HepG2 (cell line): ENCODE results near the gene RPS14. TPM values are rescaled to one million over a fixed set of nuclear protein-coding genes. Genes with fewer than 3 reads are reported as not detected.

Experiments
- ATAC-seq: fragments of 200-7000 bp; cut with Tn5 transposase; 3 replicates; pipeline ENCODE4 v1.9.1; 2020; ENCODE audit warnings: mild to moderate bottlenecking, moderate library complexity
- BruUV-seq: library from RNA; stranded (reverse); fragments of 400-500 nt; replicated peaks from 2 replicates; lab custom pipeline; 2021; lab: Mats Ljungman, UMichigan
- CTCF ChIA-PET: fragments of 300-600 bp; formaldehyde crosslinking; extraction: SDS; loops from one replicate; lab custom pipeline; 2021; ENCODE audit warnings: low total read pairs, inconsistent platforms, low intra/inter-chr PET ratio; lab: Yijun Ruan, JAX
- POLR2A ChIA-PET: fragments of 350-600 bp; sonication (Branson Sonifier 250); formaldehyde crosslinking; loops from one replicate; lab custom pipeline; 2020; ENCODE audit warnings: antibody characterized with exemption, inconsistent platforms; lab: Yijun Ruan, JAX
- DNase-seq: peaks from one replicate; pipeline ENCODE4 v3.0.0-alpha.2; 2015; ENCODE audit warnings: low spot score
- FAIRE-seq: peaks from 3 replicates; lab custom pipeline; 2011; peaks lifted over from hg19 to GRCh38; lab: Jason Lieb, UNC
- H2AFZ ChIP-seq: one replicate; pipeline ENCODE4 v1.6.1; 2011; ENCODE audit warnings: low read length, inconsistent platforms
- H3K27ac ChIP-seq: fragments of 300-600 bp; 3 replicates; pipeline ENCODE4 v1.8.0; 2011; ENCODE audit warnings: mixed run types, mild to moderate bottlenecking, mixed read lengths, low read length, inconsistent platforms; ENCODE audit not compliant: insufficient read depth; ENCODE audit errors: extremely low read length
- H3K27me3 ChIP-seq, 2 experiments: fragments of 200-600 bp in 1 of 2; 2 replicates in 1 of 2; 3 replicates in 1 of 2; pipeline versions ENCODE4 v1.6.0 to v1.8.0; 2011; ENCODE audit warnings: low read length in 2 of 2, mild to moderate bottlenecking in 2 of 2, moderate library complexity in 2 of 2, inconsistent platforms in 1 of 2; ENCODE audit not compliant: insufficient read depth in 2 of 2, control insufficient read depth in 1 of 2
- H3K36me3 ChIP-seq, 2 experiments: fragments of 200-600 bp in 1 of 2; replicated peaks in 1 of 2; 2 replicates in 1 of 2; 3 replicates in 1 of 2; pipeline versions ENCODE4 v1.5.1 to v1.8.0; 2011; ENCODE audit warnings: low read length in 2 of 2, inconsistent platforms in 1 of 2; ENCODE audit not compliant: insufficient read depth in 2 of 2, control insufficient read depth in 1 of 2
- H3K4me1 ChIP-seq: 2 replicates; pipeline ENCODE4 v1.5.1; 2012; ENCODE audit warnings: low read length, inconsistent platforms; ENCODE audit not compliant: insufficient read depth
- H3K4me2 ChIP-seq: 2 replicates; pipeline ENCODE4 v1.6.0; 2011; ENCODE audit warnings: low read depth, low read length, inconsistent platforms
- H3K4me3 ChIP-seq, 3 experiments: fragments of 200-600 bp in 1 of 3; sonication (generic), shearing (Covaris generic) in 1 of 3; replicated peaks in 1 of 3; 2 replicates each; pipeline ENCODE4 v1.5.1; 2011 to 2016; ENCODE audit warnings: low read length in 3 of 3, inconsistent platforms in 2 of 3, low read depth in 2 of 3, mild to moderate bottlenecking in 2 of 3, control low read depth in 1 of 3, mixed read lengths in 1 of 3; ENCODE audit not compliant: insufficient read depth in 1 of 3
- H3K79me2 ChIP-seq: one replicate; pipeline ENCODE4 v1.6.1; 2011; ENCODE audit warnings: low read length, inconsistent platforms; ENCODE audit not compliant: insufficient read depth
- H3K9ac ChIP-seq: 2 replicates; pipeline ENCODE4 v1.6.0; 2011; ENCODE audit warnings: mild to moderate bottlenecking, low read depth, low read length, inconsistent platforms; ENCODE audit not compliant: insufficient read depth
- H3K9me3 ChIP-seq: 2 replicates; pipeline ENCODE4 v1.5.1; 2012; ENCODE audit warnings: mild to moderate bottlenecking, low read length
- H4K20me1 ChIP-seq: 2 replicates; pipeline ENCODE4 v1.6.0; 2011; ENCODE audit warnings: inconsistent platforms, mild to moderate bottlenecking, low read length, moderate library complexity; ENCODE audit not compliant: insufficient read depth
- HES4 ChIP-seq: sonication (generic); formaldehyde crosslinking; IDR thresholded peaks from 2 replicates; pipeline ENCODE4 v1.9.0; 2021; ENCODE audit warnings: mild to moderate bottlenecking, missing genetic modification reagents, borderline replicate concordance
- MBD4 ChIP-seq: IDR thresholded peaks from 2 replicates; pipeline ENCODE4 v1.6.1; 2012; ENCODE audit warnings: low read length, inconsistent platforms, borderline replicate concordance
- RFXAP ChIP-seq: sonication (generic); formaldehyde crosslinking; IDR thresholded peaks from 2 replicates; pipeline ENCODE4 v1.4.0; 2020; ENCODE audit warnings: missing genetic modification reagents, borderline replicate concordance
- TBP ChIP-seq: sonication (generic); formaldehyde crosslinking; IDR thresholded peaks from 2 replicates; pipeline ENCODE4 v1.5.0; 2020; ENCODE audit warnings: missing genetic modification reagents
- ZBTB21 ChIP-seq: sonication (generic); formaldehyde crosslinking; IDR thresholded peaks from 2 replicates; pipeline ENCODE4 v1.4.0; 2020; ENCODE audit warnings: missing genetic modification reagents
- ZFP36L1 ChIP-seq: sonication (generic); formaldehyde crosslinking; IDR thresholded peaks from 2 replicates; pipeline ENCODE4 v1.8.0; 2022; ENCODE audit warnings: mild to moderate bottlenecking, missing genetic modification reagents, moderate library complexity
- ZNF570 ChIP-seq: sonication (generic); formaldehyde crosslinking; IDR thresholded peaks from 2 replicates; pipeline ENCODE4 v1.4.0; 2020; ENCODE audit warnings: mild to moderate bottlenecking, missing genetic modification reagents, borderline replicate concordance
- ZNF878 ChIP-seq: sonication (generic); formaldehyde crosslinking; IDR thresholded peaks from 2 replicates; pipeline ENCODE4 v1.8.1; 2023; ENCODE audit warnings: mild to moderate bottlenecking, missing genetic modification reagents, moderate library complexity
- WGBS: methylation state at CpG from one replicate; pipeline ENCODE4 v1.1.6; 2017; ENCODE audit warnings: low lambda C conversion rate; 5-methylcytosine and 5-hydroxymethylcytosine counted together
- in situ Hi-C: cut with HindIII; loops from 2 replicates; pipeline ENCODE4 v1.10.0; 2017; ENCODE audit warnings: low pct_unique_long_range_greater_than_20kb; ENCODE audit not compliant: extremely low pct_ligation_motif_present
- intact Hi-C: fragments of 100-400 bp; cut with micrococcal nuclease; formaldehyde crosslinking; loops from one replicate; pipeline ENCODE4 v1.10.0; 2022; ENCODE audit not compliant: unreplicated experiment
- polyA plus RNA-seq, 8 experiments: library from polyadenylated mRNA; depleted of rRNA in 3 of 8; stranded (reverse) in 7 of 8; unstranded in 1 of 8; fragments of >200 nt; fragmentation: Illumina TruSeq in 4 of 8; extraction: Trizol in 4 of 8; gene quantifications; 2 replicates each; pipeline versions ENCODE4 v1.2.1 to v1.2.3, GENCODE V29; 2011 to 2016; ENCODE audit warnings: low read depth in 4 of 8, missing spikeins in 1 of 8, mixed read lengths in 1 of 8; ENCODE audit not compliant: insufficient read depth in 1 of 8
- total RNA-seq, 5 experiments: library from RNA; depleted of rRNA; stranded (reverse); fragments of >200 nt; fragmentation: Illumina TruSeq; extraction: Trizol; gene quantifications; 2 replicates each; pipeline ENCODE4 v1.2.3, GENCODE V29; 2016; ENCODE audit warnings: low read depth in 1 of 5
- TF ChIP-seq, protein P1 (sequence below): sonication (generic); formaldehyde crosslinking; IDR thresholded peaks from 2 replicates; pipeline ENCODE4 v1.4.0; 2020; ENCODE audit warnings: missing genetic modification reagents
- TF ChIP-seq, protein P2 (sequence below): IDR thresholded peaks from 2 replicates; pipeline ENCODE4 v1.6.1; 2016
- TF ChIP-seq, protein P3 (sequence below): sonication (generic); formaldehyde crosslinking; IDR thresholded peaks from 2 replicates; pipeline ENCODE4 v1.5.0; 2020; ENCODE audit warnings: mild to moderate bottlenecking, missing genetic modification reagents, borderline replicate concordance
- TF ChIP-seq, protein P4 (sequence below): sonication (generic); formaldehyde crosslinking; IDR thresholded peaks from 2 replicates; pipeline ENCODE4 v1.5.1; 2020; ENCODE audit warnings: mild to moderate bottlenecking, missing genetic modification reagents, moderate library complexity

Gene RPS14
- total and polyA plus RNA-seq, 2 of the 13 experiments (the other 11 are each of a cell fraction or from before 2014, with no cell fraction given) = 2,116 to 3,295 TPM

DNA sequence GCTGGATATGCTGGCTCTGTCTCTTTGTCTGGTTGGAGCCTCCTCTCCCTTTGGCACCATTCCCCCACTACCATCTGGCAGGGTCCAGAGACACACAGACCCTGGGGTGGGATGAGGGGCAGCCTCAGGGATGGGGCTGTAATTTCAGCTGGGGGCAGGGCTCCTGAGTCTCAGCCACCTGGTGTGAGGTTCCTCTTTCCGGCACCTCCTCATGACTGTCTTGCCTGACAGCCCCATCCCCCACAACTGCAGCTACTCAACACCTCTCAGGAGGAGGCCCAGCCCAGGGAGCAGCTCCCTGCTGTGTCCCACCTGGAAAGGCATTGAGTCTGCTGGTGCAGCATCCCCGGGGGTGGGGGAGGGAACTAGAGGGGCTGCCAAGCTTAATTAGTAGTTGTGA, 11.7 kb upstream of the RPS14 start:
- in situ Hi-C loops = loop anchor here (25.0 kb wide), 1 partner anchor 201 kb away; the partner anchor contains the start of gene MYOZ3
- DNase-seq = no peak
- no TSS peak for BruUV-seq
- TF ChIP-seq, protein P1, sequence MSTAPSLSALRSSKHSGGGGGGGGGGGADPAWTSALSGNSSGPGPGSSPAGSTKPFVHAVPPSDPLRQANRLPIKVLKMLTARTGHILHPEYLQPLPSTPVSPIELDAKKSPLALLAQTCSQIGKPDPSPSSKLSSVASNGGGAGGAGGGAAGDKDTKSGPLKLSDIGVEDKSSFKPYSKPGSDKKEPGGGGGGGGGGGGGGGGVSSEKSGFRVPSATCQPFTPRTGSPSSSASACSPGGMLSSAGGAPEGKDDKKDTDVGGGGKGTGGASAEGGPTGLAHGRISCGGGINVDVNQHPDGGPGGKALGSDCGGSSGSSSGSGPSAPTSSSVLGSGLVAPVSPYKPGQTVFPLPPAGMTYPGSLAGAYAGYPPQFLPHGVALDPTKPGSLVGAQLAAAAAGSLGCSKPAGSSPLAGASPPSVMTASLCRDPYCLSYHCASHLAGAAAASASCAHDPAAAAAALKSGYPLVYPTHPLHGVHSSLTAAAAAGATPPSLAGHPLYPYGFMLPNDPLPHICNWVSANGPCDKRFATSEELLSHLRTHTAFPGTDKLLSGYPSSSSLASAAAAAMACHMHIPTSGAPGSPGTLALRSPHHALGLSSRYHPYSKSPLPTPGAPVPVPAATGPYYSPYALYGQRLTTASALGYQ = no peak
- TF ChIP-seq, protein P2, sequence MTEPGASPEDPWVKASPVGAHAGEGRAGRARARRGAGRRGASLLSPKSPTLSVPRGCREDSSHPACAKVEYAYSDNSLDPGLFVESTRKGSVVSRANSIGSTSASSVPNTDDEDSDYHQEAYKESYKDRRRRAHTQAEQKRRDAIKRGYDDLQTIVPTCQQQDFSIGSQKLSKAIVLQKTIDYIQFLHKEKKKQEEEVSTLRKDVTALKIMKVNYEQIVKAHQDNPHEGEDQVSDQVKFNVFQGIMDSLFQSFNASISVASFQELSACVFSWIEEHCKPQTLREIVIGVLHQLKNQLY (CRISPR knock-in tag) = no peak
- TF ChIP-seq MBD4 (no peak), ZFP36L1 (CRISPR knock-in tag) (no peak), TBP (CRISPR knock-in tag) (no peak), RFXAP (CRISPR knock-in tag) (no peak), ZBTB21 (no peak), ZNF570 (no peak), HES4 (CRISPR knock-in tag) (no peak), ZNF878 (CRISPR knock-in tag) (no peak)
- TF ChIP-seq, protein P3, sequence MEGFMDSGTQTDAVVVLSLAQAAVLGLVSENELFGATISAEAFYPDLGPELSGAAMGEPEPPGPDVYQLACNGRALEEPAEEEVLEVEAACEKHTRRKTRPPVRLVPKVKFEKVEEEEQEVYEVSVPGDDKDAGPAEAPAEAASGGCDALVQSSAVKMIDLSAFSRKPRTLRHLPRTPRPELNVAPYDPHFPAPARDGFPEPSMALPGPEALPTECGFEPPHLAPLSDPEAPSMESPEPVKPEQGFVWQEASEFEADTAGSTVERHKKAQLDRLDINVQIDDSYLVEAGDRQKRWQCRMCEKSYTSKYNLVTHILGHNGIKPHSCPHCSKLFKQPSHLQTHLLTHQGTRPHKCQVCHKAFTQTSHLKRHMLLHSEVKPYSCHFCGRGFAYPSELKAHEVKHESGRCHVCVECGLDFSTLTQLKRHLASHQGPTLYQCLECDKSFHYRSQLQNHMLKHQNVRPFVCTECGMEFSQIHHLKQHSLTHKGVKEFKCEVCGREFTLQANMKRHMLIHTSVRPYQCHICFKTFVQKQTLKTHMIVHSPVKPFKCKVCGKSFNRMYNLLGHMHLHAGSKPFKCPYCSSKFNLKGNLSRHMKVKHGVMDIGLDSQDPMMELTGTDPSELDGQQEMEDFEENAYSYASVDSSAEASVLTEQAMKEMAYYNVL (CRISPR knock-in tag) = no peak
- TF ChIP-seq, protein P4, sequence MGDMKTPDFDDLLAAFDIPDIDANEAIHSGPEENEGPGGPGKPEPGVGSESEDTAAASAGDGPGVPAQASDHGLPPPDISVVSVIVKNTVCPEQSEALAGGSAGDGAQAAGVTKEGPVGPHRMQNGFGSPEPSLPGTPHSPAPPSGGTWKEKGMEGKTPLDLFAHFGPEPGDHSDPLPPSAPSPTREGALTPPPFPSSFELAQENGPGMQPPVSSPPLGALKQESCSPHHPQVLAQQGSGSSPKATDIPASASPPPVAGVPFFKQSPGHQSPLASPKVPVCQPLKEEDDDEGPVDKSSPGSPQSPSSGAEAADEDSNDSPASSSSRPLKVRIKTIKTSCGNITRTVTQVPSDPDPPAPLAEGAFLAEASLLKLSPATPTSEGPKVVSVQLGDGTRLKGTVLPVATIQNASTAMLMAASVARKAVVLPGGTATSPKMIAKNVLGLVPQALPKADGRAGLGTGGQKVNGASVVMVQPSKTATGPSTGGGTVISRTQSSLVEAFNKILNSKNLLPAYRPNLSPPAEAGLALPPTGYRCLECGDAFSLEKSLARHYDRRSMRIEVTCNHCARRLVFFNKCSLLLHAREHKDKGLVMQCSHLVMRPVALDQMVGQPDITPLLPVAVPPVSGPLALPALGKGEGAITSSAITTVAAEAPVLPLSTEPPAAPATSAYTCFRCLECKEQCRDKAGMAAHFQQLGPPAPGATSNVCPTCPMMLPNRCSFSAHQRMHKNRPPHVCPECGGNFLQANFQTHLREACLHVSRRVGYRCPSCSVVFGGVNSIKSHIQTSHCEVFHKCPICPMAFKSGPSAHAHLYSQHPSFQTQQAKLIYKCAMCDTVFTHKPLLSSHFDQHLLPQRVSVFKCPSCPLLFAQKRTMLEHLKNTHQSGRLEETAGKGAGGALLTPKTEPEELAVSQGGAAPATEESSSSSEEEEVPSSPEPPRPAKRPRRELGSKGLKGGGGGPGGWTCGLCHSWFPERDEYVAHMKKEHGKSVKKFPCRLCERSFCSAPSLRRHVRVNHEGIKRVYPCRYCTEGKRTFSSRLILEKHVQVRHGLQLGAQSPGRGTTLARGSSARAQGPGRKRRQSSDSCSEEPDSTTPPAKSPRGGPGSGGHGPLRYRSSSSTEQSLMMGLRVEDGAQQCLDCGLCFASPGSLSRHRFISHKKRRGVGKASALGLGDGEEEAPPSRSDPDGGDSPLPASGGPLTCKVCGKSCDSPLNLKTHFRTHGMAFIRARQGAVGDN (CRISPR knock-in tag) = no peak

More for the DNA sequence above, 11.7 kb upstream of the RPS14 start:
- no peak for ATAC-seq
- H3K4me1 ChIP-seq = peaks cover 67% of the 10 kb centered on the region
- POLR2A ChIA-PET = interaction anchor here (1.4 to 1.9 kb wide), 3 partner anchors 11 to 63 kb away, joined by 3 to 7 read pairs (median 6); partner anchors contain the start of gene RPS14
- H4K20me1 ChIP-seq = no peaks in the 10 kb centered on the region
- H2AFZ ChIP-seq = no peak overlapping the region
- no peaks in the 10 kb centered on the region for H3K36me3 ChIP-seq
- intact Hi-C loops = loop anchor here (10.0 kb wide), 1 partner anchor 174 kb away; no protein-coding TSS in a partner anchor
- CTCF ChIA-PET = no interaction called here
- H3K9me3 ChIP-seq = no peaks in the 10 kb centered on the region
- no peak for FAIRE-seq
- no peak overlapping the region for H3K4me3 ChIP-seq
- no peak overlapping the region for H3K27ac ChIP-seq
- H3K79me2 ChIP-seq = no peaks in the 10 kb centered on the region
- H3K4me2 ChIP-seq = peak overlapping the region; percentile 12; the same call in 1 of the 2 replicates
- no peak overlapping the region for H3K9ac ChIP-seq
- no CpG with 5 or more reads among the region's 2 CpGs for WGBS
- peaks cover 2 to 7% of the 10 kb centered on the region in 2 experiments; a peak in 1 of 5 replicates for H3K27me3 ChIP-seq
